Thyroid gland (tissue), 4 donors: Measurements from ENCODE around the gene ABCC1. TPM values are rescaled to one million over a fixed set of nuclear protein-coding genes. Genes with fewer than 3 reads are reported as not detected.
"Not testable (repeated sequence)": the region's sequence is repeated elsewhere in the genome, so short reads cannot be mapped to it uniquely, and the experiment has no call there.

Source experiments
- DNase-seq, 2 donors: peaks; one replicate each; pipeline ENCODE4 v3.0.0-alpha.2; 2019
- H3K27ac ChIP-seq, 3 donors: fragments of 200-600 bp; sonication (generic); 1 replicate in 2 of 3; 2 replicates in 1 of 3; pipeline ENCODE4 v1.5.1; 2016 to 2019; ENCODE audit warnings: mild to moderate bottlenecking in 1 of 3, moderate library complexity in 1 of 3
- H3K27me3 ChIP-seq: fragments of 200-600 bp; sonication (generic); one replicate; pipeline ENCODE4 v1.5.1; 2019
- H3K36me3 ChIP-seq, 2 donors: fragments of 200-600 bp; sonication (generic); one replicate each; pipeline ENCODE4 v1.5.1; 2016 to 2019
- H3K4me1 ChIP-seq, 2 donors: fragments of 200-600 bp; sonication (generic); one replicate each; pipeline ENCODE4 v1.5.1; 2017 to 2019
- H3K4me3 ChIP-seq, 3 donors: fragments of 200-600 bp; sonication (generic); replicated peaks in 1 of 3; 1 replicate in 2 of 3; 2 replicates in 1 of 3; pipeline ENCODE4 v1.5.1; 2016; ENCODE audit warnings: mild to moderate bottlenecking in 1 of 3
- H3K9me3 ChIP-seq: fragments of 200-600 bp; sonication (generic); one replicate; pipeline ENCODE4 v1.5.1; 2017
- CTCF ChIP-seq, 6 experiments: fragments of 200-600 bp in 3 of 6; fragments of 450-650 bp in 3 of 6; sonication (generic) in 3 of 6; IDR thresholded peaks; one replicate each; pipeline ENCODE4 v1.5.1; 2016 to 2019; ENCODE audit warnings: antibody characterized with exemption in 6 of 6, mild to moderate bottlenecking in 2 of 6, inconsistent platforms in 1 of 6, moderate library complexity in 1 of 6
- POLR2A ChIP-seq, 2 donors: fragments of 450-650 bp; IDR thresholded peaks; one replicate each; pipeline ENCODE4 v1.6.1; 2017; ENCODE audit warnings: antibody characterized with exemption in 2 of 2, mild to moderate bottlenecking in 2 of 2, moderate library complexity in 1 of 2
- WGBS, 2 donors: methylation state at CpG; one replicate each; pipeline ENCODE4 v1.1.5; 2017; 5-methylcytosine and 5-hydroxymethylcytosine counted together
- intact Hi-C: fragments of 100-400 bp; cut with DNase I; formaldehyde crosslinking; loops from one replicate; pipeline ENCODE4 v1.15.1; 2023
- total RNA-seq, 4 donors: library from RNA; depleted of rRNA; stranded (reverse); fragments of >200 nt; gene quantifications; one replicate each; pipeline ENCODE4 v1.2.3, GENCODE V29; 2016

ABCC1 gene
- total RNA-seq, 4 donors from 2014 or later: 42.7 to 76.7 (median 70.1) TPM

- 85 to 87% methylated on average over 6 to 7 of the region's 7 CpGs for WGBS, 2 donors
- Histone ChIP-seq H3K27me3 (no peaks in the 10 kb centered on the region), H3K4me1 (peaks cover 74 to 86% of the 10 kb centered on the region in 2 donors), H3K27ac (peak overlapping the region; percentile 45 to 87 (median 76)), H3K9me3 (no peaks in the 10 kb centered on the region), H3K36me3 (no peaks in the 10 kb centered on the region), H3K4me3 (no peak overlapping the region)
- DNase-seq: no peak
- TF ChIP-seq CTCF (IDR thresholded peaks at IDR 0.05) (no peak), POLR2A (IDR thresholded peaks at IDR 0.05) (no peak)
- intact Hi-C loops: no loop called here
Observed at GRCh38 chr16:15976929-15977637, 27.7 kb downstream of the ABCC1 start.

- Histone ChIP-seq H3K27me3 (no peaks in the 10 kb centered on the region), H3K4me3 (no peak overlapping the region), H3K4me1 (peaks cover 72 to 77% of the 10 kb centered on the region in 2 donors), H3K9me3 (no peaks in the 10 kb centered on the region), H3K27ac (peak overlapping the region; percentile 10 to 70 (median 39)), H3K36me3 (no peaks in the 10 kb centered on the region)
- 42 to 44% methylated on average over 3 of the region's 3 CpGs for WGBS, 2 donors
- no peak for DNase-seq
- no peak for TF ChIP-seq CTCF (IDR thresholded peaks at IDR 0.05)
- TF ChIP-seq POLR2A (IDR thresholded peaks at IDR 0.05): no peak
- intact Hi-C loops: no loop called here
Observed at GRCh38 chr16:15979801-15980200, 30.4 kb downstream of the ABCC1 start.

- intact Hi-C loops: no loop called here
- peaks cover 68 to 77% of the 10 kb centered on the region in 2 donors for H3K4me1 ChIP-seq
Observed at GRCh38 chr16:15980329-15980728, 30.9 kb downstream of the ABCC1 start.

GRCh38 chr16:15981382-15981781 is 32.0 kb downstream of the ABCC1 start:
- H3K27me3 ChIP-seq: no peaks in the 10 kb centered on the region
- peak overlapping the region in 1 of 3 donors; percentile 39 for H3K27ac ChIP-seq
- 60% methylated on average over 3 of the region's 3 CpGs for WGBS, 2 donors
- TF ChIP-seq POLR2A (IDR thresholded peaks at IDR 0.05) (no peak), CTCF (IDR thresholded peaks at IDR 0.05) (no peak)
- no peaks in the 10 kb centered on the region for H3K36me3 ChIP-seq
- intact Hi-C loops: no loop called here
- DNase-seq: no peak
- peaks cover 57 to 68% of the 10 kb centered on the region in 2 donors for H3K4me1 ChIP-seq
- no peak overlapping the region for H3K4me3 ChIP-seq
- no peaks in the 10 kb centered on the region for H3K9me3 ChIP-seq

More at GRCh38 chr16:15980329-15980728, 30.9 kb downstream of the ABCC1 start:
- H3K9me3 ChIP-seq: no peaks in the 10 kb centered on the region
- DNase-seq: no peak
- WGBS, 2 donors: 80% methylated on average over 3 of the region's 3 CpGs
- TF ChIP-seq CTCF (IDR thresholded peaks at IDR 0.05): no peak
- no peak for TF ChIP-seq POLR2A (IDR thresholded peaks at IDR 0.05)
- H3K27me3 ChIP-seq: no peaks in the 10 kb centered on the region
- H3K36me3 ChIP-seq: no peaks in the 10 kb centered on the region
- no peak overlapping the region for H3K4me3 ChIP-seq
- peak overlapping the region; percentile 10 to 70 (median 39) for H3K27ac ChIP-seq

- WGBS, 2 donors: 91 to 98% methylated on average over 5 of the region's 5 CpGs
- H3K27me3 ChIP-seq, DNase-seq, H3K9me3 ChIP-seq, H3K36me3 ChIP-seq, intact Hi-C loops, H3K4me3 ChIP-seq: not testable (repeated sequence)
- peak overlapping the region in 2 of 3 donors; percentile 41 to 59 for H3K27ac ChIP-seq
- peaks cover 48 to 61% of the 10 kb centered on the region in 2 donors for H3K4me1 ChIP-seq
Observed at GRCh38 chr16:15982194-15982915, 32.9 kb downstream of the ABCC1 start.
